Measurements from ENCODE around the gene RTEL1.
A peak's percentile ranks its signal among the peaks of the same experiment; 100 is the strongest.

Gene RTEL1

DNA sequence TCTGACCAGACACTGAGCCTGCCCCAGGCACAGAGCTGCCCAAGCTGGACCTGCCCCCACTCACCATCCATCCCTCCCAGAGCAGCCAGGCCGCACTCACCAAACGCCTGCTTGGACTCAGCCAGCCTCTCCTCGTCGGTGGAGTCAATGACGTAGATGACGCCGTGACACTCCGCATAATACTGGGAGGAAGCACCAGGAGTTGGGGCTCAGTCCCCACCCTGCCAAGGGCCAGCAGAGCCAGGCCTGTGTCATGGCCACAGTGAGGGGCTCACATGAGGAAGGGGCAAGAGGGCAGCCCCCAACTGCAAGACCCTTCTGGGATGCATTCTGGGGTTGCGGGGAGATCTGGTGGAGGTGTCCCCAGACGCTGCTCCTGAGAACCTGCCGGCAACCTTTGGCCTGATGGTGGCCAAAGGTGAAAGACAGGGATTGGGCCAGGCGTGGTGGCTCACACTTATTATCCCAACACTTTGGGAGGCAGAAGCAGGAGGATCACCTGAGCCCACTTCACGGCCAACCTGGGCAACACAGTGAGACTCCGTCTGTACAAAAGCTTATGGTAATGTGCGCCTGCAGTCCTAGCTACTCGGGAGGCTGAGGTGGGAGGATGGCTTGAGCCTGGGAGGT lies 44.0 kb downstream of the RTEL1 start:
- Histone ChIP-seq H3K36me3 (peaks cover 25% of the 10 kb centered on the region), H3K4me3 (ENCODE audit: low read depth, low read length) (no peak overlapping the region), H3K4me1 (peaks cover 38% of the 10 kb centered on the region), H3K27me3 (no peaks in the 10 kb centered on the region), H3K9me3 (no peaks in the 10 kb centered on the region)
- TF ChIP-seq, protein P1, sequence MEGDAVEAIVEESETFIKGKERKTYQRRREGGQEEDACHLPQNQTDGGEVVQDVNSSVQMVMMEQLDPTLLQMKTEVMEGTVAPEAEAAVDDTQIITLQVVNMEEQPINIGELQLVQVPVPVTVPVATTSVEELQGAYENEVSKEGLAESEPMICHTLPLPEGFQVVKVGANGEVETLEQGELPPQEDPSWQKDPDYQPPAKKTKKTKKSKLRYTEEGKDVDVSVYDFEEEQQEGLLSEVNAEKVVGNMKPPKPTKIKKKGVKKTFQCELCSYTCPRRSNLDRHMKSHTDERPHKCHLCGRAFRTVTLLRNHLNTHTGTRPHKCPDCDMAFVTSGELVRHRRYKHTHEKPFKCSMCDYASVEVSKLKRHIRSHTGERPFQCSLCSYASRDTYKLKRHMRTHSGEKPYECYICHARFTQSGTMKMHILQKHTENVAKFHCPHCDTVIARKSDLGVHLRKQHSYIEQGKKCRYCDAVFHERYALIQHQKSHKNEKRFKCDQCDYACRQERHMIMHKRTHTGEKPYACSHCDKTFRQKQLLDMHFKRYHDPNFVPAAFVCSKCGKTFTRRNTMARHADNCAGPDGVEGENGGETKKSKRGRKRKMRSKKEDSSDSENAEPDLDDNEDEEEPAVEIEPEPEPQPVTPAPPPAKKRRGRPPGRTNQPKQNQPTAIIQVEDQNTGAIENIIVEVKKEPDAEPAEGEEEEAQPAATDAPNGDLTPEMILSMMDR (IDR thresholded peaks at IDR 0.05; ENCODE audit: low read depth, low read length), result no peak
- DNase-seq, result peak; percentile 30

DNA sequence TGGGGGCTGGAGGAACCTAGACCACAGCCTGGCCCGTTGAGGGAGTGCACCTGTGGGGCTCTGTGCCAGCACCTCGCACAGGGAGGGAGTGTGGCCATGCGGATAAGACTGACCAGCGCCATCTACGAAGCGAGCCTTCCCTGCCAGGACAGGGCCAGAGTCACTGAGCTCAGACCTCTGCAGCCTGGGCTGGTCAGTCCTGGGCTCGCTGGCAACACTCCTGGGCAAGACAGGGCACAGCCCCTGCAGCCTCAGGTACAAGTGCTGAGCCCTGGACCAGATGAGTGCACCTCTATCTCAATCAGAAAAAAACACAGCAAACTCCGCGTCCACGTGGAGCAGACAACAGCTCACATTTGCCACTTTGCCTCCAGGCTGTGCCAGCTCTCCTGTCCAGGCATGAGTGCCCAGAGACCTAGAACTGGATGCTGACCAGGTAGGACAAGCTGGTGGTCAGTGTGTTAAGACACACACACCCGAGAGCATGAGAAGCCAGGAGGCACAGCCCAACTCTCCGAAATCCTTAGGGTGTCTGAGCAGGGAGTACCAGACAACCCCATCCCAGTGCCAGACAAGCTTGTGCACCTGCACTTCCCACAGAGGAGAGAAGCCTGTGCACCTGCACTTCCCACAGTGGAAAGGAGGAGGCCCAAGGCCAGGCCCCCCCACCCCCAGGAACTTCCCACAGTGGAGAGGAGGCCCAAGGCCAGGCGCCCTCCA lies 44.8 kb downstream of the RTEL1 start:
- H3K4me3 ChIP-seq (ENCODE audit: low read depth, low read length), result no peak overlapping the region
- no peaks in the 10 kb centered on the region for H3K9me3 ChIP-seq
- peaks cover 30% of the 10 kb centered on the region for H3K4me1 ChIP-seq
- DNase-seq, result peak; percentile 17
- TF ChIP-seq, protein P1 (IDR thresholded peaks at IDR 0.05; ENCODE audit: low read depth, low read length), result no peak
- H3K36me3 ChIP-seq, result peaks cover 25% of the 10 kb centered on the region
- H3K27me3 ChIP-seq, result no peaks in the 10 kb centered on the region

DNA sequence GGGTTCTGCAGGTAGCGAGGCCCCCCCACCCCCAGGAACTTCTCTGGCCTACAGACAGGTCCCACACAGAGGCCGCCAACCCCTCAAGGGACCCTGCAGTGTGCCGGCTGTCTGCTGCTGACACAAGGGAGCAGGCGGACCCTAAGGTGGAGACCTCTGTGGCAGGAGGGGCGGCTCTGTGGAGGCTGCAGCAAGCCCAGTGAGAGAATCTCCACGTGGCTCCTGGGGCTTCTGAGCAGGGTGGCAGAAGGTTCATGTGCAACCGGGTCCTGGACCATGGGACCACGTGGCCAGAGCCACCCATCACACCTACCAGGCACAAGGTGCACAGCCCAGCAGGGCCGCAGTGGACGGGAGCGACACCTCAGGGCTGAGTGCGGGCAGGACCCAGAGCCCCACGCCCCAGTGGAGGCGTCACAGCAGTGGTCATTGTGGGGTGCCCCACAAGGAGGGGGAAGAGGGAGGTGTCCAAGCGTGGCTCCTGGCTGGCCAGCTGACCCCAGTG lies 45.4 kb downstream of the RTEL1 start:
- Histone ChIP-seq H3K27me3 (no peaks in the 10 kb centered on the region), H3K36me3 (peaks cover 25% of the 10 kb centered on the region), H3K4me1 (peaks cover 24% of the 10 kb centered on the region)

DNA sequence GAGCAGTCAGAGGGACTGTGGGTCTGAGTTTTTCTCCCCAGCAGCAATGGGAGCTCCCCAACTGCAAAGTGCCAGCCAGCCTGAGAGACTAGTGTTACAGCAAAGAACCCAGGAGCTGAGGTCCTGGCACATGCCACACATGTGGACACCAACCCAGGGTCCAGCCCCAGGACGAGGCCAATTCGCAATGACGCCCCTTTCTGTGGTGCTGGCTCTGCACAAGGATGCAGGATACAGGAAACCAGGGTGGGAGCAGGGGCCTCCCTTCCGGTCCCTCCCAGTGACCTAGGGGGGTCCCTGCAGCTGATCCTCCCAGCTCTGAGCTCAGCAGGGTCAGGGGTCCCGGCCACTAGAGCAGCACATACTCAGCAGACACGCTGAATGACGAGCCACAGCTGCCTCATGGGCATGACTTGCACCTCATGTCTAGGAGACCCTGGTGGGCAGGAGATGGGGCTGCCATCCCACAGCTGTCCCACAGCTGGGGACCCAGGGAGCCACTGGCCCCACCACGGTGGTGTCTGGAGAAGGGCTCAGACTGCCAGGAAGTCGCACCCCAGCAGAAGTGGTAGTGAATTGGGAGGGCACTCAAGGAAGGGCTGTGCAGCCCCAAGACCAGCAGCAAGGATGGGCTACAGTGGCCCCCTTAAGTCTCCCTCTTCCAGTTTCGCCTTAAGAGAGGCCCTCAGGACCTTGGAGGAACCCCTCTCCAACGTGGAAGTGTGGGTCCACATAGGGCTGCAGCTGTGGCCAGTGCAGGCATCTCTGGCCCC lies 46.0 kb downstream of the RTEL1 start:
- H3K4me3 ChIP-seq (ENCODE audit: low read depth, low read length), result no peak overlapping the region
- peak; percentile 10 for DNase-seq
- TF ChIP-seq, protein P1 (IDR thresholded peaks at IDR 0.05; ENCODE audit: low read depth, low read length), result no peak
- H3K9me3 ChIP-seq, result no peaks in the 10 kb centered on the region
- H3K4me1 ChIP-seq, result peaks cover 18% of the 10 kb centered on the region
- peaks cover 32% of the 10 kb centered on the region for H3K36me3 ChIP-seq
- H3K27me3 ChIP-seq, result no peaks in the 10 kb centered on the region

More for the DNA sequence above, 45.4 kb downstream of the RTEL1 start:
- H3K4me3 ChIP-seq (ENCODE audit: low read depth, low read length), result no peak overlapping the region
- peak; percentile 10 for DNase-seq
- TF ChIP-seq, protein P1 (IDR thresholded peaks at IDR 0.05; ENCODE audit: low read depth, low read length), result no peak
- H3K9me3 ChIP-seq, result no peaks in the 10 kb centered on the region

DNA sequence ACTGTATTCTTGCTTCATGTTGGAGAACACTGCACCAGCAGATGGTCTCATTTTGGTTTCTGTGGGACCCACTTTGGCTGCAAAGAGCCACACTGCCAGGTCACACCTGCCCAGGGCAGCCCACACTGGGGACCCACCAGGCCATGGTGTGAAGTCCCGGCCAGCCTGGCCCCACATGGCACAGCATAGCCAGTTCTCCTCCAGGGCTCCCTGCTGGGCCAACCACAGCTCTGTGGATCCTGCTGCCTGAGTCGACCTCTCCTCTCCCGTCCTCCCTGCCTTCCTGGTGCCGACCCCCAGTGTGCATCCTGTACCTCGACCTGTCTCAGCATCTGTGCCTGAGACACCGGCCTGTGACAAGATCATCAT lies 46.6 kb downstream of the RTEL1 start:
- TF ChIP-seq, protein P1 (IDR thresholded peaks at IDR 0.05; ENCODE audit: low read depth, low read length), result no peak
- peaks cover 12% of the 10 kb centered on the region for H3K4me1 ChIP-seq
- H3K27me3 ChIP-seq, result no peaks in the 10 kb centered on the region
- H3K4me3 ChIP-seq (ENCODE audit: low read depth, low read length), result no peak overlapping the region
- no peak for DNase-seq
- peaks cover 33% of the 10 kb centered on the region for H3K36me3 ChIP-seq
- no peaks in the 10 kb centered on the region for H3K9me3 ChIP-seq
